SU-DHL-6 (cell line): ENCODE measurements around the gene ERC1.

ENCODE experiments used
- H2AFZ ChIP-seq: fragments of 200-600 bp; sonication (generic); 2 replicates; pipeline ENCODE4 v1.6.1; 2014; ENCODE audit warnings: low read depth, mild to moderate bottlenecking, moderate library complexity, mixed read lengths, antibody characterized with exemption, low read length; ENCODE audit not compliant: severe bottlenecking
- H3F3A ChIP-seq: fragments of 200-600 bp; shearing (Covaris generic); 2 replicates; pipeline ENCODE4 v1.6.0; 2016; ENCODE audit warnings: antibody characterized with exemption, mild to moderate bottlenecking; ENCODE audit not compliant: insufficient read depth
- H3K27ac ChIP-seq: fragments of 200-600 bp; sonication (generic); 2 replicates; pipeline ENCODE4 v1.5.1; 2016; ENCODE audit warnings: low read depth, mild to moderate bottlenecking, low read length, moderate library complexity, mixed read lengths
- H3K27me3 ChIP-seq: fragments of 200-600 bp; sonication (generic), shearing (Covaris generic); 2 replicates; pipeline ENCODE4 v1.6.0; 2014; ENCODE audit warnings: mild to moderate bottlenecking, low read length
- H3K36me3 ChIP-seq: fragments of 200-600 bp; sonication (generic); 2 replicates; pipeline ENCODE4 v1.6.1; 2014; ENCODE audit warnings: mild to moderate bottlenecking, low read length, mixed read lengths
- H3K4me2 ChIP-seq: fragments of 300-600, 200-600 bp; shearing (Covaris generic), sonication (generic); 2 replicates; pipeline ENCODE4 v1.6.0; 2014; ENCODE audit warnings: low read length, low read depth, mild to moderate bottlenecking; ENCODE audit not compliant: poor library complexity, severe bottlenecking
- H3K4me3 ChIP-seq: fragments of 200-600 bp; sonication (generic); 2 replicates; pipeline ENCODE4 v1.5.1; 2014; ENCODE audit warnings: antibody characterized with exemption, low read length, mild to moderate bottlenecking, mixed read lengths; ENCODE audit not compliant: insufficient read depth, poor library complexity, severe bottlenecking
- H3K79me2 ChIP-seq: fragments of 200-600 bp; sonication (generic); 2 replicates; pipeline ENCODE4 v1.6.1; 2014; ENCODE audit warnings: mild to moderate bottlenecking, low read length, moderate library complexity; ENCODE audit not compliant: insufficient read depth
- H3K9ac ChIP-seq: fragments of 200-600 bp; sonication (generic); 2 replicates; pipeline ENCODE4 v1.7.0; 2014; ENCODE audit warnings: mild to moderate bottlenecking, low read length
- H3K9me2 ChIP-seq: fragments of 200-600 bp; sonication (generic); replicated peaks from 2 replicates; pipeline ENCODE4 v1.6.1; 2014; ENCODE audit warnings: low read length; ENCODE audit not compliant: insufficient read depth
- H3K9me3 ChIP-seq: fragments of 200-600 bp; sonication (generic); 2 replicates; pipeline ENCODE4 v1.6.1; 2014; ENCODE audit warnings: low read length, mixed read lengths; ENCODE audit not compliant: insufficient read depth
- H4K20me1 ChIP-seq: fragments of 200-600 bp; sonication (generic); 2 replicates; pipeline ENCODE4 v1.6.1; 2014; ENCODE audit warnings: low read depth, mild to moderate bottlenecking, antibody characterized with exemption, low read length, moderate library complexity, mixed read lengths
- CTCF ChIP-seq: fragments of 200-600 bp; sonication (generic); IDR thresholded peaks from one replicate; pipeline ENCODE4 v1.5.1; 2017; ENCODE audit warnings: antibody characterized with exemption, mild to moderate bottlenecking, low read length, moderate library complexity; ENCODE audit not compliant: insufficient read depth, poor library complexity, severe bottlenecking
- EZH2phosphoT487 ChIP-seq: fragments of 200-600 bp; sonication (generic), shearing (Covaris generic); conservative IDR thresholded peaks from 2 replicates; pipeline ENCODE4 v1.6.1; 2018; ENCODE audit warnings: mild to moderate bottlenecking, antibody characterized with exemption, low read length, moderate library complexity, mixed read lengths

ERC1 gene

GRCh38 chr12:1347294-1347693, 356.3 kb downstream of the ERC1 start:
- H3K9ac ChIP-seq = no peak overlapping the region
- TF ChIP-seq CTCF (no peak), EZH2phosphoT487 (no peak)
- H3K27me3 ChIP-seq = no peaks in the 10 kb centered on the region
- no peak overlapping the region for H3K27ac ChIP-seq
- no peaks in the 10 kb centered on the region for H3K9me2 ChIP-seq
- no peaks in the 10 kb centered on the region for H3K36me3 ChIP-seq
- no peak overlapping the region for H3K4me3 ChIP-seq
- H3K4me2 ChIP-seq = no peak overlapping the region
- H2AFZ ChIP-seq = no peak overlapping the region
- H3F3A ChIP-seq = no peaks in the 10 kb centered on the region
- no peaks in the 10 kb centered on the region for H3K79me2 ChIP-seq
- no peaks in the 10 kb centered on the region for H4K20me1 ChIP-seq
- H3K9me3 ChIP-seq = no peaks in the 10 kb centered on the region

- no peaks in the 10 kb centered on the region for H3K27me3 ChIP-seq
- H3K9me3 ChIP-seq = no peaks in the 10 kb centered on the region
- H3F3A ChIP-seq = no peaks in the 10 kb centered on the region
- no peak overlapping the region for H3K4me3 ChIP-seq
- no peaks in the 10 kb centered on the region for H3K36me3 ChIP-seq
- H3K79me2 ChIP-seq = no peaks in the 10 kb centered on the region
- no peaks in the 10 kb centered on the region for H4K20me1 ChIP-seq
- H3K4me2 ChIP-seq = no peak overlapping the region
- no peak overlapping the region for H2AFZ ChIP-seq
- no peak overlapping the region for H3K27ac ChIP-seq
- no peak overlapping the region for H3K9ac ChIP-seq
- H3K9me2 ChIP-seq = no peaks in the 10 kb centered on the region
- no peak for TF ChIP-seq EZH2phosphoT487
- no peak for TF ChIP-seq CTCF
Observed at GRCh38 chr12:1348606-1349005, 357.6 kb downstream of the ERC1 start.

GRCh38 chr12:1350055-1350933, 359.3 kb downstream of the ERC1 start:
- no peak overlapping the region for H3K4me3 ChIP-seq
- H3K9me3 ChIP-seq = no peaks in the 10 kb centered on the region
- no peaks in the 10 kb centered on the region for H3K36me3 ChIP-seq
- H4K20me1 ChIP-seq = no peaks in the 10 kb centered on the region
- no peaks in the 10 kb centered on the region for H3F3A ChIP-seq
- H3K79me2 ChIP-seq = no peaks in the 10 kb centered on the region
- TF ChIP-seq EZH2phosphoT487 = no peak
- TF ChIP-seq CTCF = no peak
- H3K9ac ChIP-seq = no peak overlapping the region
- H3K9me2 ChIP-seq = no peaks in the 10 kb centered on the region
- H2AFZ ChIP-seq = no peak overlapping the region
- no peak overlapping the region for H3K4me2 ChIP-seq
- no peak overlapping the region for H3K27ac ChIP-seq
- H3K27me3 ChIP-seq = no peaks in the 10 kb centered on the region
